ENCODE results near the gene ECHS1. TPM values are rescaled to one million over a fixed set of nuclear protein-coding genes. Genes with fewer than 3 reads are reported as not detected.

ECHS1 gene
- total RNA-seq, 1 experiment from 2014 or later: 58.0 TPM

DNA sequence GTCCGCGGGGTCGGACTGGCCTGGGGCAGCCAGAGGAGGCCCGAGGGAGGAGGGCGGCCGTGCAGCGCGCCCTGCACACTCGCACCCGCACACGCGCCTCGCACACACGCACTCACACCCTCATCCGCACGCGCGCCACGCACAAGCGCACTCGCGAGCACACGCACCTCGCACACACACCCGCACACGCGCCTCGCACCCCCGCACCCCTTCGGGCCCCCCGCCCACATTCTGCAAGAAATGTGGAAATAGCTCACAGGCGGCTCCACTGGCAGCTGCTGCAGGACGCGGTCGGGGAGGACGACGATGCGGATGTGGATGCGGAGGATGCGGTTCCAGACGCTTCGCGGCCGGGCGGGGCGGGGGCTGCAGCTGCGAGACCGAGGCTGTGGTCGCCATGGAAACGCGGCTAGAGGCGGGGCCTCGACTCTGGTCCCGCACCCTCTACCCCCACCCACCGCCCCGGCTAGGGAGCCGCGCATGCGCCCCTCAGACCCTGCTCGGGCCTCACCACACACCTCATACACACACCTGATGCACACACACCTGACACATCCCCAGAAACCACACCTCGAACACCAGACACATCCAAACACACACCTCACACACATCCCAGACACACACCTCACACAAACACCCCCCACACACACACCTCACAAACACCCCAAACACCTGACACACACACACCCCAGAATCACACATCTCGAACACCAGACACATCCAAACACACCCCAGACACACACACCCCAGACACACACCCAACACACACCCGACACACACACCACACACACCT lies 36.4 kb downstream of the ECHS1 start, which contains the start of gene CALY (continued):
- TF ChIP-seq, protein P1, sequence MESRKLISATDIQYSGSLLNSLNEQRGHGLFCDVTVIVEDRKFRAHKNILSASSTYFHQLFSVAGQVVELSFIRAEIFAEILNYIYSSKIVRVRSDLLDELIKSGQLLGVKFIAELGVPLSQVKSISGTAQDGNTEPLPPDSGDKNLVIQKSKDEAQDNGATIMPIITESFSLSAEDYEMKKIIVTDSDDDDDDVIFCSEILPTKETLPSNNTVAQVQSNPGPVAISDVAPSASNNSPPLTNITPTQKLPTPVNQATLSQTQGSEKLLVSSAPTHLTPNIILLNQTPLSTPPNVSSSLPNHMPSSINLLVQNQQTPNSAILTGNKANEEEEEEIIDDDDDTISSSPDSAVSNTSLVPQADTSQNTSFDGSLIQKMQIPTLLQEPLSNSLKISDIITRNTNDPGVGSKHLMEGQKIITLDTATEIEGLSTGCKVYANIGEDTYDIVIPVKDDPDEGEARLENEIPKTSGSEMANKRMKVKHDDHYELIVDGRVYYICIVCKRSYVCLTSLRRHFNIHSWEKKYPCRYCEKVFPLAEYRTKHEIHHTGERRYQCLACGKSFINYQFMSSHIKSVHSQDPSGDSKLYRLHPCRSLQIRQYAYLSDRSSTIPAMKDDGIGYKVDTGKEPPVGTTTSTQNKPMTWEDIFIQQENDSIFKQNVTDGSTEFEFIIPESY (IDR thresholded peaks at IDR 0.05; ENCODE audit: extremely low read depth, insufficient replicate concordance, low read length): no peak
- TF ChIP-seq JUND (IDR thresholded peaks at IDR 0.05): no peak
- TF ChIP-seq RAD21 (IDR thresholded peaks at IDR 0.05; ENCODE audit: low read depth): no peak

DNA sequence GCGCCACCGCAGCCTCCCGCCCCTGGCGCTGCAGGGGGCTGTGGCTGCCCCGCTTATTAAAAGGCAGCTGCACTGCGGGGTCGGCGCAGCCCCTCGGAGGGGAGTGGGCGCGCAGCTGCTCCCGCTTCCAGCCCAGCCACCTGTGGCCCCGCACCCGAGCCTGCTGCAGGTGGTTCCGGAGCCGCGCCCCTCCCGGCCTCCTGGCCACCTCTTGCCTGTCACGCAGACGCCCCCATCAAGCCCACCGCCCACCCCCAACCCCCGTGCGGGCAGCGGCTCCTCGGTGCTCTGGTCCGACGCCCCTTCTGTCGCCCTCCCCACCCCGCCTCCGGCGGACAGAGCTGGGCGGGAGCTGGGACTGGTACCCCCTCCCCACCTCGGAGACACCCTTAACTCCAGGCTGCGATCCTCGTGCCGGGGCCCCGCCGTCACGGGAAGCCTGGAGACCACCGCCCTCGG lies 37.0 kb downstream of the ECHS1 start:
- Histone ChIP-seq H3K4me2 (ENCODE audit: low read length) (no peak overlapping the region), H3K9ac (ENCODE audit: low read length) (no peak overlapping the region), H3K27me3 (ENCODE audit: insufficient read depth, low read length) (no peaks in the 10 kb centered on the region), H2AFZ (ENCODE audit: low read depth, low read length, poor library complexity, severe bottlenecking) (no peak overlapping the region), H3K9me3 (ENCODE audit: control insufficient read depth in 1 of 2, insufficient read depth in 1 of 2, low read depth in 1 of 2, low read length in 2 of 2) (no peaks in the 10 kb centered on the region), H3K4me1 (ENCODE audit: control insufficient read depth in 1 of 2, insufficient read depth in 2 of 2, low read length in 2 of 2) (no peaks in the 10 kb centered on the region), H3K36me3 (ENCODE audit: control insufficient read depth in 1 of 2, insufficient read depth in 2 of 2, low read length in 2 of 2) (no peaks in the 10 kb centered on the region), H3K27ac (ENCODE audit: low read depth, low read length) (no peak overlapping the region), H4K20me1 (ENCODE audit: insufficient read depth) (no peaks in the 10 kb centered on the region), H3K79me2 (ENCODE audit: insufficient read depth, low read length) (no peaks in the 10 kb centered on the region), H3K4me3 (replicated peaks in 1 of 2; ENCODE audit: low read depth in 1 of 2, low read length in 2 of 2) (no peak overlapping the region), H3K9me2 (ENCODE audit: insufficient read depth) (no peaks in the 10 kb centered on the region)
- no TSS peak for BruUV-seq (replicated peaks)
- no peak for ATAC-seq
- CTCF ChIA-PET: no interaction called here
- POLR2A ChIA-PET: no interaction called here
- TF ChIP-seq, protein P2, sequence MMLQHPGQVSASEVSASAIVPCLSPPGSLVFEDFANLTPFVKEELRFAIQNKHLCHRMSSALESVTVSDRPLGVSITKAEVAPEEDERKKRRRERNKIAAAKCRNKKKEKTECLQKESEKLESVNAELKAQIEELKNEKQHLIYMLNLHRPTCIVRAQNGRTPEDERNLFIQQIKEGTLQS (IDR thresholded peaks at IDR 0.05): no peak
- no peak for TF ChIP-seq SP1 (IDR thresholded peaks at IDR 0.05; ENCODE audit: low read depth)
- no peak for TF ChIP-seq POLR2AphosphoS5 (IDR thresholded peaks at IDR 0.05; ENCODE audit: low read depth, low read length)
- no peak for DNase-seq (ENCODE audit: low read depth, low spot score)
- intact Hi-C loops (cut with micrococcal nuclease): no loop called here
- RAD21 ChIA-PET (ENCODE audit: low non-redundant PET in 1 of 2, low total read pairs in 2 of 2, uncharacterized antibody in 2 of 2, unreplicated experiment in 2 of 2): no interaction called here
